Measurements from ENCODE around the gene TMOD1.

DNA sequence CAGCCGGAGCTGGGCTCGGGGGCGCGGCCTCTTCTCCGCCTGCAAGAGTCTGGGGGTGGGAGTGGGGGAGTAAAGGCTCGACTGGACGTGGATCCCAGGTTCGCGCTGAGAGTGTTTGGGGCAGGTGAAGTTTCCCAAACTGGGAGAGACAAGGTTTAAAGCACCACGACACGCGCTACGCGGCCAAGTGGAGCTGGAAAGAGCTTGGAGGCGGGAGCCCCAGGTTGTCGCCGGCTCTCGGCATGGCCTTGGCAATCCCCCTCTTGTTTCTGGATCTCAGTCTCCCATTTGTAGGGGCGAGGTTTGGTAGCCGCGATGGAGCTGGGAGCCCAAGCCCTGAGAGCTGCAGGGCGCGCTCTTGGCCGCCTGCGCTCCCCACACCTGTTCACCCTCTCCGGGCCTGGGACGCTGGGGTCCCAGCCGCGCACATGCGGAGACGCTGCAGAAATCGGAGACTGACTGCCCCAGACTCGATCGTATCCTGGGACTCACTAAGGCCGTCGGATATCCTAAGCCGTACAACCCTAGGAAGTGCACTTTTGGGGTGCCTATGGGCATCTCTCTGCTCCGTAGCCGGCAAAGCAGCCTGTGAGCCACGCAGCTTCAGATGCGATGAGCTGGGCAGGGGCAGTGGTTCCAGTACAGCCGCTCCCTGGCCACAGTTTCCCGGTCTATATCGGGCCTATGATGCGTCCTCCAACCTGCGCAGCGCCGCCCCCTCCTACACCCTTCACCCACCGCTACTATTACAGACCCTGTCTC, 937 bp downstream of the TMOD1 start:
- TF ChIP-seq, protein P1, sequence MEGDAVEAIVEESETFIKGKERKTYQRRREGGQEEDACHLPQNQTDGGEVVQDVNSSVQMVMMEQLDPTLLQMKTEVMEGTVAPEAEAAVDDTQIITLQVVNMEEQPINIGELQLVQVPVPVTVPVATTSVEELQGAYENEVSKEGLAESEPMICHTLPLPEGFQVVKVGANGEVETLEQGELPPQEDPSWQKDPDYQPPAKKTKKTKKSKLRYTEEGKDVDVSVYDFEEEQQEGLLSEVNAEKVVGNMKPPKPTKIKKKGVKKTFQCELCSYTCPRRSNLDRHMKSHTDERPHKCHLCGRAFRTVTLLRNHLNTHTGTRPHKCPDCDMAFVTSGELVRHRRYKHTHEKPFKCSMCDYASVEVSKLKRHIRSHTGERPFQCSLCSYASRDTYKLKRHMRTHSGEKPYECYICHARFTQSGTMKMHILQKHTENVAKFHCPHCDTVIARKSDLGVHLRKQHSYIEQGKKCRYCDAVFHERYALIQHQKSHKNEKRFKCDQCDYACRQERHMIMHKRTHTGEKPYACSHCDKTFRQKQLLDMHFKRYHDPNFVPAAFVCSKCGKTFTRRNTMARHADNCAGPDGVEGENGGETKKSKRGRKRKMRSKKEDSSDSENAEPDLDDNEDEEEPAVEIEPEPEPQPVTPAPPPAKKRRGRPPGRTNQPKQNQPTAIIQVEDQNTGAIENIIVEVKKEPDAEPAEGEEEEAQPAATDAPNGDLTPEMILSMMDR (IDR thresholded peaks at IDR 0.05 in 4 of 5, conservative IDR thresholded peaks at IDR 0.05 in 1 of 5) = no peak
- TF ChIP-seq POLR2A (IDR thresholded peaks at IDR 0.05) = peak; percentile 43 to 62

Data from gastrocnemius medialis (tissue), 4 donors.